ENCODE measurements around the gene ICE1.

ICE1 gene

DNA sequence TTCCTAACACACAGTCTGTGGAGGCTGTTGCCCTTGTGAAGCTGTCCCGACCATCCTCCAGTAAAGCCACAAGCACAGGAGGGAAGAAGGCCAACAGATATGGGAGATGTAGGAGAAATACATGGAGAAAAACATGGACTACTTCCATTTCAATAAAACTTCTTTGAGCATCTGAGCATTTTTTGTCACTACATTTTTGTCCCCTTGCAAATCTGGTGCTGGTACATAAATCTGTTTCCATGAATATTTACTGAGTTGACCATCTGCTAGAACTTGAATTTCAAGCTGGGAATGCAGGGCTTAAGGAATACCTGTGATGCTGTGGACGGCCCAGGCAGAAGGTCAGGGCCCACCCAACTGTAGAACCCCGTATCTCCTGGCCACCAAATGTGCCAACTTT, 43.9 kb upstream of the ICE1 start:
- H3K27me3 ChIP-seq (replicated peaks; ENCODE audit: control insufficient read depth, insufficient read depth, low read length), result no peaks in the 10 kb centered on the region
- no peak for DNase-seq (ENCODE audit: extremely low read depth, insufficient read length)
- TF ChIP-seq, protein P1, sequence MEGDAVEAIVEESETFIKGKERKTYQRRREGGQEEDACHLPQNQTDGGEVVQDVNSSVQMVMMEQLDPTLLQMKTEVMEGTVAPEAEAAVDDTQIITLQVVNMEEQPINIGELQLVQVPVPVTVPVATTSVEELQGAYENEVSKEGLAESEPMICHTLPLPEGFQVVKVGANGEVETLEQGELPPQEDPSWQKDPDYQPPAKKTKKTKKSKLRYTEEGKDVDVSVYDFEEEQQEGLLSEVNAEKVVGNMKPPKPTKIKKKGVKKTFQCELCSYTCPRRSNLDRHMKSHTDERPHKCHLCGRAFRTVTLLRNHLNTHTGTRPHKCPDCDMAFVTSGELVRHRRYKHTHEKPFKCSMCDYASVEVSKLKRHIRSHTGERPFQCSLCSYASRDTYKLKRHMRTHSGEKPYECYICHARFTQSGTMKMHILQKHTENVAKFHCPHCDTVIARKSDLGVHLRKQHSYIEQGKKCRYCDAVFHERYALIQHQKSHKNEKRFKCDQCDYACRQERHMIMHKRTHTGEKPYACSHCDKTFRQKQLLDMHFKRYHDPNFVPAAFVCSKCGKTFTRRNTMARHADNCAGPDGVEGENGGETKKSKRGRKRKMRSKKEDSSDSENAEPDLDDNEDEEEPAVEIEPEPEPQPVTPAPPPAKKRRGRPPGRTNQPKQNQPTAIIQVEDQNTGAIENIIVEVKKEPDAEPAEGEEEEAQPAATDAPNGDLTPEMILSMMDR (IDR thresholded peaks at IDR 0.05; ENCODE audit: insufficient read depth, low read length, poor library complexity, severe bottlenecking), result no peak
- no peaks in the 10 kb centered on the region for H3K36me3 ChIP-seq (ENCODE audit: control insufficient read depth, insufficient read depth, low read length)
- H3K4me3 ChIP-seq (replicated peaks; ENCODE audit: low read depth, low read length), result no peak overlapping the region

DNA sequence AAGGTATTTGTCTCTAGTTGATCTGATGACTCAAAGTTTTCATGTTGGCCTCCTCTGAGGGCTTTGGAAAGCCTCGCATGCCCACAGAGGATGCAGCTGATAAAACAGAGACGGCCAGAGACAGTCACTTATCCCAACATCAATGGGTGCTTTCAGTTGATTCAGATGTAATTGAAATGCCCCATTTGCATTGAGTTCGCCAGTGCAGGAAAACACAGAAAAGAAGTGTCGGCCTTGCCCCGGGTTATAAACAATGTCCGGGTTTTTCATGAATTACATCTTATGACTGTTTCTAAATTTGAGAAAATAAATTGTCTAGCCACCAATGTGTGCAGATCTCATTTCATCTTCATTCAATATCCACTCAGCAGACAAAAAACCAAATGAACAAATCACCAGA, 42.2 kb upstream of the ICE1 start:
- no peak for DNase-seq (ENCODE audit: extremely low read depth, insufficient read length)
- no peaks in the 10 kb centered on the region for H3K27me3 ChIP-seq (replicated peaks; ENCODE audit: control insufficient read depth, insufficient read depth, low read length)
- TF ChIP-seq, protein P1 (IDR thresholded peaks at IDR 0.05; ENCODE audit: insufficient read depth, low read length, poor library complexity, severe bottlenecking), result no peak
- no peaks in the 10 kb centered on the region for H3K36me3 ChIP-seq (ENCODE audit: control insufficient read depth, insufficient read depth, low read length)
- H3K4me3 ChIP-seq (replicated peaks; ENCODE audit: low read depth, low read length), result no peak overlapping the region

DNA sequence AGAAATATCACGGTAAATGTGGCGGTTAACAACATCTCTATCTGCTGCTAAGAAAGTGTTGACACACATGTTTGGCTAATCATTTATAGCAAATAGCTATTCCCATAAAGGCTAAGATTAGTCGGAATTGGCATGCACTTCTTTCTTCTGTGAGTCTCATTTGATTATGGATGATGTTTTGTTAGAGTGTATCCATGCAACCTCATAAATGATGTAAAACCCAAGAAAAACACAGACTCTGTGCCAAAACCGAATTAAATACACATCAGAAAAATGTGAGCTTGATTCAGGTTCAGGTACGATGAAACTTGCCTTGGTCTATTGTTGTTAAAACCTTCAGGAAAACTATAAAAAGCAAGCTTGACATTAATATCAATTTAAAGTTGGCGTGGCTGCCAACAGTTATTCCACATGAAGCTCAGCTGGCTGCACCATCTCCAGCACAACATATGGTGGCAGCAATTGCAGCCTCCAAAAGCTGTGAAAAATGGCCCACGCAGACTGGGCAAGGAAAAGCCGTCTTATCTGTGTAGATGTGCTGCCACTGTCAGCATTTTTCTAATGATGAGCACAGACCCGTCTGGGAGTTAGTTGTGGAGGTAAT, 41.1 kb upstream of the ICE1 start:
- TF ChIP-seq, protein P1 (IDR thresholded peaks at IDR 0.05; ENCODE audit: insufficient read depth, low read length, poor library complexity, severe bottlenecking), result no peak
- no peak for DNase-seq (ENCODE audit: extremely low read depth, insufficient read length)
- Histone ChIP-seq H3K27me3 (replicated peaks; ENCODE audit: control insufficient read depth, insufficient read depth, low read length) (no peaks in the 10 kb centered on the region), H3K36me3 (ENCODE audit: control insufficient read depth, insufficient read depth, low read length) (no peaks in the 10 kb centered on the region), H3K4me3 (replicated peaks; ENCODE audit: low read depth, low read length) (no peak overlapping the region)

DNA sequence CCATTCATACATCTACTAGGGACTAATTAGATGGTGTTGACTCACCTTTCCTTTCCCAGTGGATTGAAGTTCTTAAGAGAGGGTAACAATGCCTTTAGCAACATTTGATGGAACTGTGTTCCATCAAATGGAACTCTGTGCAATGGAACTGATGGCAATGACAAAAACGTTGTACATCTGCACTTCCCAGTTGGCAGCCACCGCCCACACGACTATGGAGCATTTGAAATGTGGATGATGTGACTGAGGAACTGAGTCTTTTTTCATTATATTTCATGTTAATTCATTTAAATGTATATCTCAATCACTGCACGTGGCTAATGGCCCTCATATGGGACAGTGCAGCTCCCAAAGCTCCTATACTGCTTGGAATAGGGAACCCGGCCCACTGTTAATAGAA, 39.0 kb upstream of the ICE1 start:
- Histone ChIP-seq H3K27me3 (replicated peaks; ENCODE audit: control insufficient read depth, insufficient read depth, low read length) (no peaks in the 10 kb centered on the region), H3K4me3 (replicated peaks; ENCODE audit: low read depth, low read length) (no peak overlapping the region), H3K36me3 (ENCODE audit: control insufficient read depth, insufficient read depth, low read length) (no peaks in the 10 kb centered on the region)
- TF ChIP-seq, protein P1 (IDR thresholded peaks at IDR 0.05; ENCODE audit: insufficient read depth, low read length, poor library complexity, severe bottlenecking), result no peak
- no peak for DNase-seq (ENCODE audit: extremely low read depth, insufficient read length)

DNA sequence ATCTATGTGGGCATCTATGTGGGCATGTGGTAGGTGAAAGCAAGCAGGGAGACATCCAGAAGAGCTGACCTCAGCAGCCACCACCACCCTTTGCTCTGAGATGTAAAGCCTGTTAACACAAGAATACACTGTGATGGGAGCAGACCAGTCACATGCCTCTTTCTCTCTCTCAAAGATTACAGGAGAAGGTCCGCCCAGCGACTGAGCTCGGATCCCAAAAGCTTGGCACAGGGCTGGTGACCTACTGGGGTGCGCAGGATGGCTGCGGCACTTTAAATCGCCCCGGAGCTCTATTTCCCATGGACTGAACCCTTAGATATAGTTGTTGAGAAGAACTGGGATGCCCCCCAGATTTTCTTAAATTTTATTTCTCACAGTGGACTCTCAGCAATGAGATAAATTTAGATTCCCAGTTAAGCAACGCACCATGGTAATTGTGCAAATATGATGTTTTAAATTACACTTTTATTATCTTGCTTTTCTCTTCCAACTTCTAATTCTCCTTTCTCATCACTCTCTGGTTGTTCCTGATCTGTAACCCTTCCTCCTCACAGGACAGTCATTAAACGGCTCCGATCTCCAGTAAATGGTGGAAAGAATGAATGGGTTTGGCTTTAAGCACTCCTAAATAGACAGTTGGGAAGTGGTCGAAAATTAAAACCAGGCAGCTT, 37.7 kb upstream of the ICE1 start:
- TF ChIP-seq, protein P1 (IDR thresholded peaks at IDR 0.05; ENCODE audit: insufficient read depth, low read length, poor library complexity, severe bottlenecking), result no peak
- H3K4me3 ChIP-seq (replicated peaks; ENCODE audit: low read depth, low read length), result no peak overlapping the region
- no peaks in the 10 kb centered on the region for H3K36me3 ChIP-seq (ENCODE audit: control insufficient read depth, insufficient read depth, low read length)
- no peaks in the 10 kb centered on the region for H3K27me3 ChIP-seq (replicated peaks; ENCODE audit: control insufficient read depth, insufficient read depth, low read length)
- no peak for DNase-seq (ENCODE audit: extremely low read depth, insufficient read length)

All from GM06990 (cell line).